ENCODE data around the gene ELOVL2. TPM values are rescaled to one million over a fixed set of nuclear protein-coding genes. Genes with fewer than 3 reads are reported as not detected.

The ELOVL2 gene
- total and polyA plus RNA-seq, 2 experiments from 2014 or later = 13.6 to 20.8 TPM

- DNase-seq (ENCODE audit: low spot score) = no peak
- no peaks in the 10 kb centered on the region for H3K36me3 ChIP-seq (replicated peaks; ENCODE audit: insufficient read depth, low read depth)
- H4K20me1 ChIP-seq (ENCODE audit: insufficient read depth, poor library complexity, severe bottlenecking) = no peaks in the 10 kb centered on the region
- H3K9me2 ChIP-seq (replicated peaks; ENCODE audit: insufficient read depth) = no peaks in the 10 kb centered on the region
- no peaks in the 10 kb centered on the region for H3K27me3 ChIP-seq
- peaks cover 8% of the 10 kb centered on the region for H3K4me1 ChIP-seq (ENCODE audit: insufficient read depth)
- no peak overlapping the region for H3K4me2 ChIP-seq
- TF ChIP-seq EZH2phosphoT487 (IDR thresholded peaks at IDR 0.05; ENCODE audit: low read depth, severe bottlenecking, unreplicated experiment) (no peak), EZH2 (IDR thresholded peaks at IDR 0.05; ENCODE audit: borderline replicate concordance) (no peak), CTCF (IDR thresholded peaks at IDR 0.05; ENCODE audit: poor library complexity) (no peak)
- no peak overlapping the region for H2AFZ ChIP-seq
- peaks cover 6% of the 10 kb centered on the region for H3K79me2 ChIP-seq
- no peaks in the 10 kb centered on the region for H3K9me3 ChIP-seq (ENCODE audit: low read depth)
- no peak overlapping the region for H3K4me3 ChIP-seq
- H3K27ac ChIP-seq = no peak overlapping the region
Observed at GRCh38 chr6:11033825-11034224, 10.3 kb downstream of the ELOVL2 start.

GRCh38 chr6:11030904-11031303, 13.2 kb downstream of the ELOVL2 start:
- no peak overlapping the region for H3K4me3 ChIP-seq
- no peaks in the 10 kb centered on the region for H3K9me2 ChIP-seq (replicated peaks; ENCODE audit: insufficient read depth)
- no peak for DNase-seq (ENCODE audit: low spot score)
- no peak overlapping the region for H3K4me2 ChIP-seq
- H2AFZ ChIP-seq = no peak overlapping the region
- H3K9me3 ChIP-seq (ENCODE audit: low read depth) = no peaks in the 10 kb centered on the region
- H3K27ac ChIP-seq = no peak overlapping the region
- no peaks in the 10 kb centered on the region for H4K20me1 ChIP-seq (ENCODE audit: insufficient read depth, poor library complexity, severe bottlenecking)
- H3K4me1 ChIP-seq (ENCODE audit: insufficient read depth) = peaks cover 8% of the 10 kb centered on the region
- TF ChIP-seq EZH2phosphoT487 (IDR thresholded peaks at IDR 0.05; ENCODE audit: low read depth, severe bottlenecking, unreplicated experiment) (no peak), EZH2 (IDR thresholded peaks at IDR 0.05; ENCODE audit: borderline replicate concordance) (no peak), CTCF (IDR thresholded peaks at IDR 0.05; ENCODE audit: poor library complexity) (no peak)
- no peaks in the 10 kb centered on the region for H3K27me3 ChIP-seq
- peaks cover 3% of the 10 kb centered on the region for H3K79me2 ChIP-seq
- no peaks in the 10 kb centered on the region for H3K36me3 ChIP-seq (replicated peaks; ENCODE audit: insufficient read depth, low read depth)
- 87% methylated on average over 4 of the region's 4 CpGs for WGBS (ENCODE audit: low lambda C conversion rate, missing lambda C conversion rate)

GRCh38 chr6:11028959-11029358, 15.1 kb downstream of the ELOVL2 start:
- Histone ChIP-seq H4K20me1 (ENCODE audit: insufficient read depth, poor library complexity, severe bottlenecking) (no peaks in the 10 kb centered on the region), H3K36me3 (replicated peaks; ENCODE audit: insufficient read depth, low read depth) (no peaks in the 10 kb centered on the region), H3K4me1 (ENCODE audit: insufficient read depth) (peaks cover 10% of the 10 kb centered on the region), H3K9me2 (replicated peaks; ENCODE audit: insufficient read depth) (no peaks in the 10 kb centered on the region), H3K27me3 (no peaks in the 10 kb centered on the region), H3K9me3 (ENCODE audit: low read depth) (no peaks in the 10 kb centered on the region), H3K4me3 (no peak overlapping the region), H2AFZ (no peak overlapping the region), H3K79me2 (peaks cover 10% of the 10 kb centered on the region), H3K27ac (no peak overlapping the region), H3K4me2 (no peak overlapping the region)
- 95% methylated on average over 11 of the region's 11 CpGs for WGBS (ENCODE audit: low lambda C conversion rate, missing lambda C conversion rate)
- DNase-seq (ENCODE audit: low spot score) = no peak
- TF ChIP-seq EZH2 (IDR thresholded peaks at IDR 0.05; ENCODE audit: borderline replicate concordance) (no peak), EZH2phosphoT487 (IDR thresholded peaks at IDR 0.05; ENCODE audit: low read depth, severe bottlenecking, unreplicated experiment) (no peak), CTCF (IDR thresholded peaks at IDR 0.05; ENCODE audit: poor library complexity) (no peak)

GRCh38 chr6:11027565-11028110, 16.5 kb downstream of the ELOVL2 start:
- H3K36me3 ChIP-seq (replicated peaks; ENCODE audit: insufficient read depth, low read depth) = no peaks in the 10 kb centered on the region
- no peaks in the 10 kb centered on the region for H3K27me3 ChIP-seq
- no peaks in the 10 kb centered on the region for H3K9me2 ChIP-seq (replicated peaks; ENCODE audit: insufficient read depth)
- no peak for DNase-seq (ENCODE audit: low spot score)
- WGBS (ENCODE audit: low lambda C conversion rate, missing lambda C conversion rate) = 82% methylated on average over 4 of the region's 4 CpGs
- H3K9me3 ChIP-seq (ENCODE audit: low read depth) = no peaks in the 10 kb centered on the region
- H3K4me3 ChIP-seq = no peak overlapping the region
- no peak overlapping the region for H3K4me2 ChIP-seq
- TF ChIP-seq EZH2 (IDR thresholded peaks at IDR 0.05; ENCODE audit: borderline replicate concordance) (no peak), CTCF (IDR thresholded peaks at IDR 0.05; ENCODE audit: poor library complexity) (no peak), EZH2phosphoT487 (IDR thresholded peaks at IDR 0.05; ENCODE audit: low read depth, severe bottlenecking, unreplicated experiment) (no peak)
- no peak overlapping the region for H3K27ac ChIP-seq
- H3K79me2 ChIP-seq = peaks cover 12% of the 10 kb centered on the region
- H4K20me1 ChIP-seq (ENCODE audit: insufficient read depth, poor library complexity, severe bottlenecking) = no peaks in the 10 kb centered on the region
- peaks cover 10% of the 10 kb centered on the region for H3K4me1 ChIP-seq (ENCODE audit: insufficient read depth)
- H2AFZ ChIP-seq = no peak overlapping the region

Data from hepatocyte (in vitro differentiated cells).